Panc1 (cell line): Measurements from ENCODE around the gene CDC42.

Source experiments
- POLR2AphosphoS5 ChIP-seq: IDR thresholded peaks from 2 replicates; pipeline ENCODE4 v1.6.1; 2012; ENCODE audit warnings: mild to moderate bottlenecking, low read depth, low read length, moderate library complexity
- TF ChIP-seq, protein P1 (sequence below): fragments of 450-650 bp; IDR thresholded peaks from 2 replicates; pipeline ENCODE4 v1.5.1; 2017; ENCODE audit warnings: mild to moderate bottlenecking
- TF ChIP-seq, protein P2 (sequence below), 2 experiments: IDR thresholded peaks; 2 replicates each; pipeline ENCODE4 v1.6.1; 2011 to 2012; ENCODE audit warnings: low read depth in 2 of 2, control low read depth in 1 of 2, low read length in 1 of 2, mild to moderate bottlenecking in 1 of 2, moderate library complexity in 1 of 2; ENCODE audit not compliant: insufficient read depth in 1 of 2

DNA sequence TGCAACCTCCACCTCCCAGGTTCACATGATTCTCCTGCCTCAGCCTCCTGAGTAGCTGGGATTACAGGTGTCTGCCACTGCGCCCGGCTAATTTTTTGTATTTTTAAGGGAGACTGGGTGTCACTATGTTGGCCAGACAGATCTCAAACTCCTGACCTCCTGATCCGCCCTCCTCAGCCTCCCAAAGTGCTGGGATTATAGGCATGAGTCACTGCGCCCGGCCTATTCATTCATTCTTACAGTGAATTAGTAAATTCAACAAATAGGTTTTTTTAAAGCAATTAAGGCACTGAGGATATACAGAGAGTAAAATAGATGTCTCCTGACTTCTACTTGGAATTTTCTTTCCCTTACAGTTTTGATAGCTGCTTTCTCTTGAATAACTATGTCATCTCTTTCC, 43.5 kb downstream of the CDC42 start:
- TF ChIP-seq, protein P1, sequence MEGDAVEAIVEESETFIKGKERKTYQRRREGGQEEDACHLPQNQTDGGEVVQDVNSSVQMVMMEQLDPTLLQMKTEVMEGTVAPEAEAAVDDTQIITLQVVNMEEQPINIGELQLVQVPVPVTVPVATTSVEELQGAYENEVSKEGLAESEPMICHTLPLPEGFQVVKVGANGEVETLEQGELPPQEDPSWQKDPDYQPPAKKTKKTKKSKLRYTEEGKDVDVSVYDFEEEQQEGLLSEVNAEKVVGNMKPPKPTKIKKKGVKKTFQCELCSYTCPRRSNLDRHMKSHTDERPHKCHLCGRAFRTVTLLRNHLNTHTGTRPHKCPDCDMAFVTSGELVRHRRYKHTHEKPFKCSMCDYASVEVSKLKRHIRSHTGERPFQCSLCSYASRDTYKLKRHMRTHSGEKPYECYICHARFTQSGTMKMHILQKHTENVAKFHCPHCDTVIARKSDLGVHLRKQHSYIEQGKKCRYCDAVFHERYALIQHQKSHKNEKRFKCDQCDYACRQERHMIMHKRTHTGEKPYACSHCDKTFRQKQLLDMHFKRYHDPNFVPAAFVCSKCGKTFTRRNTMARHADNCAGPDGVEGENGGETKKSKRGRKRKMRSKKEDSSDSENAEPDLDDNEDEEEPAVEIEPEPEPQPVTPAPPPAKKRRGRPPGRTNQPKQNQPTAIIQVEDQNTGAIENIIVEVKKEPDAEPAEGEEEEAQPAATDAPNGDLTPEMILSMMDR = no peak
- no peak for TF ChIP-seq POLR2AphosphoS5
- TF ChIP-seq, protein P2, sequence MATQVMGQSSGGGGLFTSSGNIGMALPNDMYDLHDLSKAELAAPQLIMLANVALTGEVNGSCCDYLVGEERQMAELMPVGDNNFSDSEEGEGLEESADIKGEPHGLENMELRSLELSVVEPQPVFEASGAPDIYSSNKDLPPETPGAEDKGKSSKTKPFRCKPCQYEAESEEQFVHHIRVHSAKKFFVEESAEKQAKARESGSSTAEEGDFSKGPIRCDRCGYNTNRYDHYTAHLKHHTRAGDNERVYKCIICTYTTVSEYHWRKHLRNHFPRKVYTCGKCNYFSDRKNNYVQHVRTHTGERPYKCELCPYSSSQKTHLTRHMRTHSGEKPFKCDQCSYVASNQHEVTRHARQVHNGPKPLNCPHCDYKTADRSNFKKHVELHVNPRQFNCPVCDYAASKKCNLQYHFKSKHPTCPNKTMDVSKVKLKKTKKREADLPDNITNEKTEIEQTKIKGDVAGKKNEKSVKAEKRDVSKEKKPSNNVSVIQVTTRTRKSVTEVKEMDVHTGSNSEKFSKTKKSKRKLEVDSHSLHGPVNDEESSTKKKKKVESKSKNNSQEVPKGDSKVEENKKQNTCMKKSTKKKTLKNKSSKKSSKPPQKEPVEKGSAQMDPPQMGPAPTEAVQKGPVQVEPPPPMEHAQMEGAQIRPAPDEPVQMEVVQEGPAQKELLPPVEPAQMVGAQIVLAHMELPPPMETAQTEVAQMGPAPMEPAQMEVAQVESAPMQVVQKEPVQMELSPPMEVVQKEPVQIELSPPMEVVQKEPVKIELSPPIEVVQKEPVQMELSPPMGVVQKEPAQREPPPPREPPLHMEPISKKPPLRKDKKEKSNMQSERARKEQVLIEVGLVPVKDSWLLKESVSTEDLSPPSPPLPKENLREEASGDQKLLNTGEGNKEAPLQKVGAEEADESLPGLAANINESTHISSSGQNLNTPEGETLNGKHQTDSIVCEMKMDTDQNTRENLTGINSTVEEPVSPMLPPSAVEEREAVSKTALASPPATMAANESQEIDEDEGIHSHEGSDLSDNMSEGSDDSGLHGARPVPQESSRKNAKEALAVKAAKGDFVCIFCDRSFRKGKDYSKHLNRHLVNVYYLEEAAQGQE (IDR thresholded peaks at IDR 0.05; ENCODE audit: insufficient read depth in 1 of 2, low read depth in 2 of 2, low read length in 1 of 2) = no peak
